SK-N-SH treated with all-trans-retinoic acid at 6 μM for 48 hours (cell line): ENCODE data around the gene WWC2.

Experiments
- ATAC-seq: fragments of 200-7000 bp; cut with Tn5 transposase; 3 replicates; pipeline ENCODE4 v1.9.1; 2020; ENCODE audit warnings: mild to moderate bottlenecking, moderate library complexity
- BACH2 ChIP-seq: fragments of 250-450 bp; sonication (Bioruptor Pico); IDR thresholded peaks from 2 replicates; pipeline ENCODE4 v1.9.0; 2021; ENCODE audit warnings: mild to moderate bottlenecking, borderline replicate concordance
- OSR1 ChIP-seq: fragments of 250-450 bp; sonication (Bioruptor Pico); IDR thresholded peaks from 2 replicates; pipeline ENCODE4 v1.8.0; 2022; ENCODE audit warnings: moderate library complexity, mild to moderate bottlenecking, inconsistent platforms
- PATZ1 ChIP-seq: fragments of 250-450 bp; sonication (Bioruptor Pico); IDR thresholded peaks from 2 replicates; pipeline ENCODE4 v1.8.0; 2020; ENCODE audit warnings: mild to moderate bottlenecking, moderate library complexity, borderline replicate concordance
- RARB ChIP-seq: fragments of 250-450 bp; sonication (Bioruptor Pico); IDR thresholded peaks from 2 replicates; pipeline ENCODE4 v1.8.0; 2021; ENCODE audit warnings: mild to moderate bottlenecking, moderate library complexity
- TSHZ2 ChIP-seq: fragments of 250-450 bp; sonication (Bioruptor Pico); IDR thresholded peaks from 2 replicates; pipeline ENCODE4 v1.5.0; 2020; ENCODE audit warnings: mild to moderate bottlenecking, moderate library complexity
- ZNF70 ChIP-seq: fragments of 450-650 bp; formaldehyde crosslinking; IDR thresholded peaks from 2 replicates; pipeline ENCODE4 v1.5.0; 2020; ENCODE audit warnings: mild to moderate bottlenecking, moderate library complexity

Gene WWC2

GRCh38 chr4:183369073-183369472 lies 270.0 kb downstream of the WWC2 start:
- no peak for ATAC-seq
- TF ChIP-seq TSHZ2 = no peak
- no peak for TF ChIP-seq BACH2 (CRISPR knock-in tag)
- no peak for TF ChIP-seq ZNF70 (CRISPR knock-in tag)
- TF ChIP-seq PATZ1 = no peak
- TF ChIP-seq OSR1 = no peak
- no peak for TF ChIP-seq RARB (CRISPR knock-in tag)
